ENCODE results near the gene TEX52.

The TEX52 gene

DNA sequence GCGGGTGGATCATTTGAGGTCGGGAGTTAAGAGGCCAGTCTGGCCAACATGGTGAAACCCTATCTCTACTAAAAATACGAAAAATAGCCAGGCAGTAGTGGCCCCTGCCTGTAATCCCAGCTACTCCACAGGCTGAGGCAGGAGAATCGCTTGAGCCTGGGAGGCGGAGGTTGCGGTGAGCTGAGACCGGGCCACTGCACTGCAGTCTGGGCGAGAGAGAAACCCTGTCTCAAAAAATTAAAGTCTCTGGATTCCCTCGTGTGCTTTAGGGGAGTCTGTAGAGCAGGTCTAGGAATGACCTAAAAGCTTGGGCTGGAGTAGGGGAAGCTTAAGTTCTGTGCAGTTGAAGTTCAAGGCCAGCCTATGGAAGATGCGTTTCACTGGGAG lies 33.2 kb upstream of the TEX52 start:
- H3K36me3 ChIP-seq (replicated peaks), result no peaks in the 10 kb centered on the region
- no peak for DNase-seq
- no peak for TF ChIP-seq CTCF (IDR thresholded peaks at IDR 0.05; ENCODE audit: low read depth, low read length, missing control alignments)
- in situ Hi-C loops (cut with HindIII; ENCODE audit: low pct_ligation_motif_present, low sequenced_read_pairs), result no loop called here
- peak overlapping the region; percentile 66 for H3K27ac ChIP-seq
- H3K27me3 ChIP-seq (replicated peaks), result no peaks in the 10 kb centered on the region
- H3K4me3 ChIP-seq (ENCODE audit: low read depth, low read length), result peak overlapping the region; percentile 96

GRCh38 chr12:2886768-2887450 lies 30.1 kb upstream of the TEX52 start:
- no peak for DNase-seq
- H3K4me3 ChIP-seq (ENCODE audit: low read depth, low read length), result no peak overlapping the region
- no peaks in the 10 kb centered on the region for H3K36me3 ChIP-seq (replicated peaks)
- no peak for TF ChIP-seq CTCF (IDR thresholded peaks at IDR 0.05; ENCODE audit: low read depth, low read length, missing control alignments)
- in situ Hi-C loops (cut with HindIII; ENCODE audit: low pct_ligation_motif_present, low sequenced_read_pairs), result no loop called here
- no peak overlapping the region for H3K27ac ChIP-seq
- no peaks in the 10 kb centered on the region for H3K27me3 ChIP-seq (replicated peaks)

- in situ Hi-C loops (cut with HindIII; ENCODE audit: low pct_ligation_motif_present, low sequenced_read_pairs), result no loop called here
- TF ChIP-seq CTCF (IDR thresholded peaks at IDR 0.05; ENCODE audit: low read depth, low read length, missing control alignments), result no peak
- Histone ChIP-seq H3K27me3 (replicated peaks) (no peaks in the 10 kb centered on the region), H3K27ac (no peak overlapping the region), H3K4me3 (ENCODE audit: low read depth, low read length) (no peak overlapping the region), H3K36me3 (replicated peaks) (no peaks in the 10 kb centered on the region)
- DNase-seq, result no peak
Measured at GRCh38 chr12:2884810-2885209, 28.0 kb upstream of the TEX52 start.

DNA sequence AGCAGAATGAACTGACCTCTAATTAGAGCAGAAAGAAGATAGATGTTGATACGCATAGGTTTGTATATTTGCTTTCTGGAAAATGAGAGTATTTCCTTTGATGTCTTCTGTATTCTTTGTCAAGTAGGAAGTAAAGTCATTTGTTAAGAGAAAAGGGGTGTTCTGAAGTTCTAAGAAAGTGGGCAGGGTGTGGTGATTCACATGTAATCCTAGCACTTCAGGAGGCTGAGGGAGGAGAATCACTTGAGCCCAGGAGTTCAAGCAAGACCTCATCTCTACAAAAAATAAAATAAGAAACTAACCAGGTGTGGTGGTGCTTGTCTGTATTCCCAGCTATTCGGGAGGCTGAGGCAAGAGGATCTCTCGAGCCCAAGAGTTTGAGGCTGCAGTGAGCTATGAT lies 23.0 kb upstream of the TEX52 start:
- no peak for DNase-seq
- in situ Hi-C loops (cut with HindIII; ENCODE audit: low pct_ligation_motif_present, low sequenced_read_pairs), result no loop called here
- Histone ChIP-seq H3K27ac (no peak overlapping the region), H3K36me3 (replicated peaks) (no peaks in the 10 kb centered on the region), H3K27me3 (replicated peaks) (no peaks in the 10 kb centered on the region), H3K4me3 (ENCODE audit: low read depth, low read length) (no peak overlapping the region)
- TF ChIP-seq CTCF (IDR thresholded peaks at IDR 0.05; ENCODE audit: low read depth, low read length, missing control alignments), result no peak

DNA sequence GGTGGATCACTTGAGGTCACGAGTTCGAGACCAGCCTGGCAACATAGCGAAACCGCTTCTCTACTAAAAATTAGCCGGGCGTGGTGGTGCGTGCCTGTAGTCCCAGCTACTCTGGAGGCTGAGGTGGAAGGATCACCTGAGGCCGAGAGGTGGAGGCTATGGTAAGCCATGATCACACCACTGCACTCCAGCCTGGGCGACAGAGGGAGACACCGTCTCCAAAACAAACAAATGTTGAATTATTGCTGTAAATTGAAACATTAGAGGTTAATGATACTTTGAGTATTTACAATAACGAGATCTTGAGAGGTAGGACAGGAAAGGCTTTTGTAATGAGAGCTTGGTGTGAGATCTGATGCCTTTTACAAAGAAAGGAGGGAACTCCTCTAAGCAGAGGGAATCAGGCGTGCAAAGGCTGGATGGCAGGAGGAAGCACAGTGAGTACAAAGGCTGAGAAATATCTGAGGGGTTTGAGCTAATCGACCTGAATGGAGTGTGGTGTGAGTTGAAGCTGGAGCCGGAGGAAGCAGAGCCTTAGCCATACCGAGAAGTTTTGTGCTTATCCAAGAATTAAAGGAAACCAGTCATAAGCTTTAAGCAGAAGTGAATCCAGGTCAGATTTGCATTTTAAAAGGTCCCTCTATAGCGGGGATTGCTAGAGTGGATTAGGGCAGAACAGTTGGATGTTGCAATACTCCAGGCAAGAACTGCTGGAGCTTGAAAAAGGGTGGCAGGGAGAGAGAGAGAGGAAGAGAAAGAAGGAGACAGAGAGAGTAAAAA lies 21.3 kb upstream of the TEX52 start:
- no peak for TF ChIP-seq CTCF (IDR thresholded peaks at IDR 0.05; ENCODE audit: low read depth, low read length, missing control alignments)
- in situ Hi-C loops (cut with HindIII; ENCODE audit: low pct_ligation_motif_present, low sequenced_read_pairs), result no loop called here
- Histone ChIP-seq H3K27me3 (replicated peaks) (no peaks in the 10 kb centered on the region), H3K27ac (peak overlapping the region; percentile 83), H3K36me3 (replicated peaks) (no peaks in the 10 kb centered on the region), H3K4me3 (ENCODE audit: low read depth, low read length) (peak overlapping the region; percentile 92)
- no peak for DNase-seq
